ENCODE data around the gene TBC1D16.

Gene TBC1D16

GRCh38 chr17:79952265-79952877, 83.3 kb downstream of the TBC1D16 start:
- no peak for DNase-seq (ENCODE audit: low spot score)

DNA sequence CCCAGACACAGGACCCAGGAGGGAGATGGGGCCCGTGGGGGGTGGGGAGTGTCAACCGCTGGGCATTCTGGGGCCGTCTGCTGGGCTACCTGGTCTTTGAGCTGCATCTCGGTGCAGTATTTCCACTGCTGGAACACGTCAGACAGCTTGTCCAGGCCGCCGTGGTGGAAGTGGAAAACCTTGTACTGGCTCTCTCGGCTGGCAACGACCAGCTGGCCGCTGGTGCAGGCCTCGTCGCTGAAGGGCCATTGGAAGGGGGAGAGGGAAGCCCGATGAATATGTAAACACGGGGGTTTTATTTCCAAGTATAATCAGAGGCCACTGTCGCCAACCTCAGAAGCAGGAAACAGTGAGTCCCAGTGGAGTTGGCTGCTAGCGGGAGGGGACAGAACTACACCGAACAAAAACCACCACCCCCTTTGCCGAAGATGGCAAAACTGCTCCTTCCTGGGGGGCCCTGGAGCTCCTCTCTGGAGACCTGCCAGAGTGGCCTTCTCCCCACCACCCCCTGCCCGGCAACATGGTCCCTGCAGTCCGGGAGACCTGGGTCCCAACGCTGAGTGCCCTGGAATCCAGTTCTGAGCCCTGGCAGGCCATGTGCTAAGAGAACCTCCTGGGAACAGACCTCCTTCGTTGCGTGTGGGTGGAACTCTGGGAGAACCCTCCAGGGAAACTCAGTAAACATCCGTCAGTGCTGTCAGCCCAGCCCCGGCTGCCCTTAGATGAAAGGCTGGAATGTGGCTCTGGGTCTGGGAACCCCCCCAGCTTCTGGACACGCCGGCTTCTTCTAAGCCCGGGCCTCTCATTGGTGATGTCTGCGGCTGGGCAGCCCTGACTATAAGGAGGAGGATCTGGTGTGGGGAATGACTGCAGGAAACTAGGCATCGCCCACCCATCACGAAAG, 84.1 kb downstream of the TBC1D16 start:
- DNase-seq (ENCODE audit: low spot score), result no peak

- no peak for DNase-seq (ENCODE audit: low spot score)
Observed at GRCh38 chr17:79950751-79951150, 84.9 kb downstream of the TBC1D16 start.

DNA sequence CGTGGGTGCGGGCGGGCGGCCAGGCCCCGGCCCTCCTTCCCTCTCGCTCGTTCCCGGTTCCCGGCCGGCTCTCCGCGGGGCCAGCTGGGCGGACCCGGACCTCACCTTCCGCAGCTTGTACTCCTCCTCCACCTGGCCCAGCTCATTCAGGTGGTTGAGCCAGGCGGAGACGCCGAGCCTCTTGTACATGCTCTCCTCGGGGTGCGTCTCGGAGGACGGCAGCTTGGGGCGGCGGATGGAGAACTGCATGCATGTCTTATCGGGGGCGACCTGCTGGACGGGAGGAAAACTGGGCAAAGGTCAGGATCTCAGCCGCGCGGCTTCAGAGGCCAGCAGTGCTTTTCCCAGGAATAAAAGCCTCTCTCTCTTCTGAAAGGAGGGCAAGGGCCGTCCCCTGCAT, 85.4 kb downstream of the TBC1D16 start:
- peak; percentile 68 for DNase-seq (ENCODE audit: low spot score)

- peak; percentile 73 for DNase-seq (ENCODE audit: low spot score)
Observed at GRCh38 chr17:79949656-79950209, 85.9 kb downstream of the TBC1D16 start.

- no peak for DNase-seq (ENCODE audit: low spot score)
Observed at GRCh38 chr17:79948945-79949655, 86.6 kb downstream of the TBC1D16 start.

- DNase-seq (ENCODE audit: low spot score), result no peak
Observed at GRCh38 chr17:79948406-79948944, 87.2 kb downstream of the TBC1D16 start.

DNA sequence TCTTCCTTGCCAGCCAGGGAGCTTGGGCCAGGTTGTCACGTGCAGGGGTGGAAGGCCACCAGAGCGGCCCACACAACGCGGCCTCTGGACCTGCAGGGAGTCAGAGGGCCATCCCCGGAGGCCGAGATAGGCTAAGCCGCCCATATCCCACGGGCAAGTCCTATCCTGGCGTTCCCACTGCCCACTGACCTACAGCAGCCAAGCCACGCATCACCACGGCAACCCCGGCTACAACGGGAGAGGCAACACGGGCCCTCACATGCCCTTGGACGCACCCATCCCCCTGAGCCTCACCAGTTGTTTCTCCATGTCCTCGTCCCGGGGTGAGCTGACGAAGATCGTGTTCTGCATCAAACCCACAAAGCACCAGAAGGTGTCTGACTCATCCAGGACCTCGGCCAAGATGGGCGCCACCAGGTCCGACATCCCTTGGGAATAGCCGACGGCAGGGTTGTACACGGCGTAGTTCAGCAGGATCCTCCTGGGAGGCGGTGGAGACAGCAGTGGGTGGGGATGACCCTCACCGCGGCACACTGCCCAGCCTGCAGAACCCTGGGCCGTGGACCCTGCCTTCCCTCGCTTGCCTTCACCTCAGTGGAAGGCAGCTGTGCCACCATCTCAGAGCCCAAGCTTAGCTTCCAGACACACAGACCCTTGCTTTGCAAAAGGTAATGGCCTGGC, 88.2 kb downstream of the TBC1D16 start:
- no peak for DNase-seq (ENCODE audit: low spot score)

- DNase-seq (ENCODE audit: low spot score), result no peak
Observed at GRCh38 chr17:79946352-79947231, 89.1 kb downstream of the TBC1D16 start.

- DNase-seq (ENCODE audit: low spot score), result no peak
Observed at GRCh38 chr17:79945591-79946255, 89.9 kb downstream of the TBC1D16 start.

- no peak for DNase-seq (ENCODE audit: low spot score)
Observed at GRCh38 chr17:79944821-79945391, 90.8 kb downstream of the TBC1D16 start.

DNA sequence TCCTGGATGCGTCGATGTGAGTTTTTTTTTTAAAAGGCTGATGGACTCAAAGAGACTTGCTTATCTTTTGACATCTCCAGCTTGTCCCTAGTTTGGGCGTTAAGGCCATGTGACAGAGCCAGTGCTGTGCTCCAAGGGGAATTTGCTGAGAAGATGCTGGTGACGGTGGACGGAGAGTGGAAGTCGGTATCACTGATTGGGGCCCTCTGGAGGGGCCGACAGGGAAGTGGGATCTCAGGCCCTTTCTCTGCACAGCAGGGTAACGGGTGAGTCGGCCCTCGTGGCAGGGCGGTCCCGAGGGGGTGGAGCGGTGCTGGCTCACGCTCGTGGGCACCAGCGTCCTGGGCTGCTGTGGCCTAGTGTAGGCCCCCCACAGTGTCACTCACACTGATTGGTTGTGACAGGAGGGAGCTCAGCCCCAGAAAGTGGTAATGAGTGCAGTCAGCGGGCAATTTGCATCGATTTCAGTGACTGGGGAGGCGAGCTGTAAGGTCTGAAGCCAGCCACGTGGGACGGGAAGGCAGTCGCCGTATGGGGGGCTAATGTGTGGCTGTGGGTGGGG, 91.3 kb downstream of the TBC1D16 start:
- DNase-seq (ENCODE audit: low spot score), result no peak

DNA sequence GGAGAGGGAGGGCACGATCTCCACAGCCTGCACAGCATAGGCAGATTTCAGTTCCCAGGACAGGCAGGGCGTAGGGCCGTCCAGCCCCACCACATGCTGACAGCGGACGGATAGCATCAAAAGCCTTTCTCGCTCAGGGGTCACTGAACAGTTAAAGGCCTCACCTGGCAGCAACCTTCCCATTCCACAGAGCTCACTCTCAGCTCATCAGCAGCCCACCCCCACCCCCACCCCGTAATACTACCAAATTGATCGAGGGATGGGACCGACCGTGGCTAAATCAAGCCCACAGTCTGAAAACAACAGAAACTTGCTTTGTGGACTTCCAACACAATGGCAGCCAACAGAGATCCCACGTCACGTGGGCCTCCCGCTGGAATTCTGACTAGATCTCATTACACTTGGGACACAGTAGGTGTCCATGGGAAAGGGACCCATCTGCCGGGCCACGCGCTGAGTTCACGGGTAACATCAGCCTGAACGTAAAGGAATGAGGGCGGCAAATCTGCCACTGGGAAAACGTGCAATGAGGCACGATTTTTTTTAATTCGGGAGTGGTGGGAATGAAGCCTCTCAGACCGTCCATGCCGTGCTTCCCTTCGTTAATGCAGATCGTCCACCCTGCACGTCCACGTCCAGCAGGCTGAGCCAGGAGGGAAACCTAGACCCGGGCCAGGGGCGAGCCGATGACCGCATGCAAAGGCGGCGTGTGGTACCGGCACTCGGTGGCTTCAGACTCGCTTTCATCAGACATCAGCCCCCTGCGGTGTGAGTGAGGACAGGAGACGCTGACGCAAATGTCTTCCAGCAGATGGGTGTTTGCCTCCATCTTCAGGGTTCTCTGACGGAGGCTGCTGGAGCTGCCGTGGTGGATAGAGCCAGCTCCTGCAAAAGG, 92.1 kb downstream of the TBC1D16 start:
- no peak for DNase-seq (ENCODE audit: low spot score)

- DNase-seq (ENCODE audit: low spot score), result no peak
Observed at GRCh38 chr17:79942591-79943346, 92.9 kb downstream of the TBC1D16 start.

GRCh38 chr17:79942011-79942405, 93.7 kb downstream of the TBC1D16 start:
- no peak for DNase-seq (ENCODE audit: low spot score)

DNA sequence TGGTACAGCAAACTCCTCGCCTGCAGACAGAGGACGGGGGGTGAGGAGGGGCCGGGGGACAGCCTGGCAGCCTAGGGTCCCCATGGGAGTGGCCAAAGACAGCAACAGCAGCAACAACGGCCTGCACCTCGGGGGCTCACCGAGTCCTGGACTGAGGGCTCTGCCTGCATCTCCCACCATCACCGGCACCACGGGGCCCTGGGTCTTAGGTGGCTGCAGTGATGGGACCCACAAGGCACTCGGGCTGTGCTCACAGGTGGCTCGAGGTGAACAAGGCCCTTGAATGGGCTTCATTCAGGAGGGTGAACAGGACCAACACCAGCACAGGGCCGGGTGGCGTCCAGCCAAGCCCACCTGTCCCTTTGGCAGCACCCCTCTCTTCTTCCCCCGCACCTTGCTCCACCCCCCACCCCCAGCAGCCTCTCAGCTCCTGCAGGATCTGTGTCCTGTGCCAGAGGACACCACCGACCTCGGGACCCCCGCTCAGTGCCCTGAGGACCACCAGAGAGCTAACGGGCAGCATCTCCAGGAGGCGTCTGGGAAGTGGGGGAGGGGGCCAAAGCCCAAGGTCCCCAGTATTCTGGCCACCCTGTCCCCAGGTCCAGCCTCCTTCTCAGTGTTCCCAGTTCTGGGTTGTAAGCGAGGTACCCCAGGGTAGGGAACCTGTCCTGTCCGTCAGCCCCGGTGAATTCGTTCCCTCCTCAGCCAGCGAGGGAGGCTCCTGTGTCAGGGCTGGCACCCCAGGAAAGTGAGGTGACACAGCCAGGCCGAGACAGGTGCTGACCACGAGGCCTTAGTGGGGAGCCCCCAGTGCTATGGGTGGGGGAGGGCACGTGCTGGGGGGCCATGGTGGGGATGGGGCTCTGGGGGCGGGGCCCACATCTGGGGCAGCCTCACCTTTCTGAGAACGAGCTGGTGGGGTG, 94.3 kb downstream of the TBC1D16 start:
- DNase-seq (ENCODE audit: low spot score), result no peak
